GM21529 (cell line): ENCODE data around the gene GPR157.
"Not testable (repeated sequence)": the region's sequence is repeated elsewhere in the genome, so short reads cannot be mapped to it uniquely, and the experiment has no call there.

Experiments
- ATAC-seq: cut with Tn5 transposase; IDR thresholded peaks from one replicate; pipeline ENCODE4 v1.9.1; 2021; ENCODE audit not compliant: unreplicated experiment

The GPR157 gene

DNA sequence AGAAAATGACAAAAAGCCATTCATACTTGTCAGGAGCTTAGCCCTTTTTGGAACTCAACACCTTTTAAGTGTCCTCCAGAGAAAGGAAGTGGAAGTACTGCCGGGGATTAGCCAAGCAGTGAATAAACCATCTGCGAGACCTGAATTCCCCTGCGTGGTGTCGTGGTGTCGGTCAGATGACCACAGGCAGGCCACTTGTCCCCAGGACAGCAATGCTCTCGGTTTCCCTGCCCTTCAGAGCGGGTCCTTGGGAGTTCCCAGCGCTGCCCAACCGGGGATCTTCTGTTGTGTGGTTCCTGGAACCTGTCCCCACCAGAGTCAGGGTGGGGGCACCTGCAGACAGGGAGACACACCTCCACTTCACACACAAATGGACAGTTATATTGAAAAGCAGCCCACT is 9.2 kb downstream of the GPR157 start:
- ATAC-seq = no peak

DNA sequence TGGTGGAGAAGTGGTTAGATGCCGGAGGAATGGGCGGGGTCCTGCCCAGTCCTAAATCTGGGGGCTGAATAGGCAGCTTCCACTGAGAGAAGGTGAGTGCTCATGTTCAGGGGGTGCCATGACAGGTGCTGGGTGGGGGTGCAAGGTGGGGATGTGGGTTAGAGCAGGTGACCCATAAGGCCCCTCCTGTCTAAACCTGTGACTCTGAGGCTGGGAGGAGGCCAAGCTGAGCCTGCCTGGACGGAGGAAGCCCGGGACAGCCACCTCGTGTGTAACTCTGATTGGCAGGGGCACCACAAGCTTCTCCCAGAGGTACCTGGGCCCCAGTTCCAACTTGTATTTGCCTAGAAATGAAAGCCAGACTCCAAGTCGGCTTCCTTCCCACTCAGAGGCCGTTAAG is 10.7 kb downstream of the GPR157 start:
- ATAC-seq = no peak

DNA sequence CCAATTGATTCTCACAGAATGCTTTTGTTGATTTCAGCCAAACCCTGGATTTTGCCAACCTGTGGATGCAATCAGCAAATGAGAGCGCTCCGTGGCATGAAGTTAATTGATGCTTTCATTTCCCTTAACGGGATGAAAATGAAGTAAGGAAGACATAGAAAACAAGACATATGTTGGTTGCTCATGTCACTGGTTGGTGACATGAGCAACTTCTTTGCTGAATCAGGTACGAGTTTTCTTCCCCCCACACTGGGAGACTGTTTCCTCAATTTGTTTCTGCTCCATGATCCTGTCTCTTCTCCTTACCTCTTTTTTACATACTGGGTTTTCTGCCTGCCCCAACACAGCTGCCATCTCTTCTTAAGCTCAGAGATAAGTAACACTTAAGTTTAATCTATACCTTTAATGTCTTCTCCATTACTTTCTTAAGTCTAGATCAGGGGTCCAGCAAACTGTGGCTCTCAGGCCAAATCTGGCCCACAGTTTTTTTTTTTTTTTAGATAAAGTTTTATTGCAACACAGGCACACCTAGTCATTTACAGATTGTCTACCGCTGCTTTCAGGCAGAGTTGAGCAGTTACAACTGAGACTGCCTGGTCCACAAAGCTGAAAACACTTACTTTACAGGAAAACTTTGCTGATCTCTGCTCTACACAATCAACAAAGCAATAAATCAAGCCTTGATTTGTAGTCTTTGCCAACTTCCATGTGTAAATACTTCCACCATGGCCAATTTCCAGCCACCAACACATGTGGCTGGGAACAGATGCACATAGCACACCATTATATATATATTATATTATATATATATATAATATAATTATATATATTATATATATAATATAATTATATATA is 13.3 kb downstream of the GPR157 start:
- ATAC-seq = no peak

DNA sequence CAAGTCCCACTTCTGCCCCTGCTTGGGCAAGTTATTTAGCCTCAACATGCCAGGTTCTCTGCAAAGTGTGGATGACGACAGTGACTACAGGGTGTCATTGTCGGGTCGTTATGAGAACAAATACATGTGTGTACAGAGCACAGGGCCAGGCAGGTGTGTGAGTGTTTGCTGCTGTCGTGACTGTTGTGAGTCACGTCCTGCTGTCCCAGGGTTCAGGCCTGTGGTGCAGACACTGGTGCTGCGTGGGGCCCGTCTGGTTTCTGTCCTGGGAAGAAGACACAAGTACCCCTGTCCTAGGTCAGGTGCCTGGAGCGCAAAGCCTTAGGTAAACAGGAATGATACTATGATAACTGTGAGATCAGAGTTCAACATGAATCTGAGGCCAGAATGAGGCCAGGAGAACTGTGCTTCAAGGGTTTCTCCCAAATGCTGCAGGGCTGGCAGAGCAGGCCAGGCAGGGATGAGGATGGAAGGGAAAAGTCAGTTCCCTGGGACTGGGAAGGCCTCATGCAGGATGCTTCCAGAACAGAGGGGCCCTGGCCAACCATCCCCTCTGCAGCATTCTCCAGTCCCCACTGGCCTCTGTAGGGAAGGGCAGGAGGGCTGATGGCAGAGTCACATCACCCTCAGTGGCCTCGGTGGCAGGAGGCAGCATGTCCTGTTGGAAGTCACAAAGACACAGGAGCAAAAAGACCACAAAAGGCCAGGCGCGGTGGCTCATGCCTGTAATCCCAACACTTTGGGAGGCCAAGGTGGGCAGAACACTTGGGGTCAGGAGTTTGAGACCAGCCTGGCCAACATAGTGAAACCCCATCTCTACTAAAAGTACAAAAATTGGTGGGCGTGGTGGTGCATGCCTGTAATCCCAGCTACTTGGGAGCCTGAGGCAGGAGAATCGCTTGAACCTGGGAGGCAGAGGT is 15.7 kb downstream of the GPR157 start:
- ATAC-seq = no peak

DNA sequence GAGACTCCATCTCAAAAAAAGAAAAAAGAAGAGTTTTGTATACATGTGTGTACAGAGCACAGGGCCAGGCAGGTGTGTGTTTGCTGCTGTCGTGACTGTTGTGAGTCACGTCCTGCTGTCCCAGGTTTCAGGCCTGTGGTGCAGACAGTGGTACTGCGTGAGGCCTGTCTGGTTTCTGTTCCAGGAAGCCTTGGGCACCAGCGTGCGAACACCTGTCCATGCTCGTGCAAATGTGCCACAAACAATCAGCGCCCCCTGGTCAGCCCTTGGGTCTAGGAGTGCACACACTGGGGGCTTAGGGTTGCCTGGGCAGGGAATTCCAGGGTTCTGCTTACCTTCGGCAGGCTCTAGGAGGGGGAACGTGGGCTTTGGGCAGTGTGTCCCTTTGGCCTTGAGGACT is 16.9 kb downstream of the GPR157 start:
- ATAC-seq = no peak

DNA sequence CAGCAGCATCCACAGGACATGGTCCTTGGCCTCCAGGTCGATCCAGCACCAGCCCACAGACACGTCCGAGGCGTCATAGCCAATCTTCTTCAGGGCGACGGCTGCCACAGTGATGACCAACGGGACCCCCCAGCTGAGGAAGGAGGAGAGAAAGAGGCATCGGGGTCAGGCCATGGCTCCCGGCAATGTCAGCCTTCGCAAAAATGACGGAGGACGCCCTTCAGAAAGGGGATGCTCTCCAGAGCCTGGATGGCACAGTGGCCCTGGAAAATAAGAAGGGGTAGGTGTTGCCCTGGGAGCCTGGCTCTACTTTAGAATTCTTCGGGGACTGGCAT is 17.6 kb downstream of the GPR157 start:
- ATAC-seq = no peak

DNA sequence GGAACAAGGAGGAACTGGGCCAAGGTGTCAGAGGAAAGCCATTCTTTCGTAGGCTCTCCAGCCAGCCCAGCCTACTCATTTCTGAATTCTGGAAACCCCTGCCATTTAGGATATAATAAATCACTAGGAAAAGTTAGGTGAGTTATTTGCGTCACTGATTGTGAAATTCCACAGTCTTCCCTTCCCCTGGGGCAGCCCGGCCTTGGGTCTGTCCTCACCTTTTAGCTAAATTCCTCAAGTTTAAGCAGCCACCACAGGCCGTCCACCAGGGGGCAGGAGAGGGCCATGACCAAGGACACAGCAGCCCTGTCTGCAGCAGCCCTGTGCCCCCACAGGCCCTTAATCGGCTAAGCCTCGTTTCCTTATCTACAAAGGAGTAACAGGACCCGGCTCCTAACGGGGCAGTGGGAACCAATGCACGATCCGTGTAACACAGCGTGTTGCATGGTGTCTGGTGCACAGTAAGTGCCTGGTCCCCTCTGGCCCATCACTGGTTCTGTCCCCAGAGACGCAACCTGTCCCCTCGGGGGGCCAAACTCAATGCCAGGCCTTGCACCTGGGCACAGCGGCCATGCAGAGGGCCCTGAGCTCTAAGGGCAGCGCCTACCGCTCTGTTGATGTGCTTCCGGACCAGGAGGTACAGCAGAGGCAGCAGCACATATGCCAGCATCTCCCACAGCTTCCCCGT is 18.1 kb downstream of the GPR157 start:
- no peak for ATAC-seq

- ATAC-seq = no peak
These were observed 20.7 kb downstream of the GPR157 start for GRCh38 chr1:9108056-9108665.

- ATAC-seq = no peak
These were observed 21.8 kb downstream of the GPR157 start for GRCh38 chr1:9107136-9107535.

- ATAC-seq = no peak
These were observed 22.6 kb downstream of the GPR157 start for GRCh38 chr1:9106286-9106685.

GRCh38 chr1:9105336-9105867 is 23.5 kb downstream of the GPR157 start:
- ATAC-seq = no peak

GRCh38 chr1:9101510-9102146 is 27.3 kb downstream of the GPR157 start:
- no peak for ATAC-seq

DNA sequence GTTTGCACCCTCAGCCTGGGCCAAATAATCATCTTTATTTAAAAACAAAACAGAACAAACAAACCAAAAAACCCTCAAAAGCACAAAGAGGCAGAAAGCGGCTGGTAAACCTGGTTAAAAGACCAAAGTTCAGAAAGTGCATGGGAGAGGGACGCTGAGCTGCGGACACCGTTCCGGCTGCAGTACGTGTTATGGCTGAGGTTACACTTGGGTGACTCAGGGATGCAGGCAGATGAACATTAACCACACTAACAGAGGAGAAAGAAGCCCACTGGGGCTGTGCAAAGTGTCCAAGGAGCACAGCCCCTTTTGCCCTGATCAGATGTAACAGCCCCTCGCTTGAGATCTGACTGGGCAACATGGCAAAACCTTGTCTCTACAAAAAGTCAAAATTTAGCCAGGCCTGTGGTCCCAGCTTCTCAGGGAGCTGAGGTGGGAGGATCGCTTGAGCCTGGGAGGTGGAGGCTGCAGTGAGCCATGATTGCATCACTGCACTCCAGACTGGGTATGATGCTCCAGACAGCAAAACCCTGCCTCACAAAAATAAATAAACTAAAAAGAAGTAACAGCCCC is 28.3 kb downstream of the GPR157 start:
- no peak for ATAC-seq

DNA sequence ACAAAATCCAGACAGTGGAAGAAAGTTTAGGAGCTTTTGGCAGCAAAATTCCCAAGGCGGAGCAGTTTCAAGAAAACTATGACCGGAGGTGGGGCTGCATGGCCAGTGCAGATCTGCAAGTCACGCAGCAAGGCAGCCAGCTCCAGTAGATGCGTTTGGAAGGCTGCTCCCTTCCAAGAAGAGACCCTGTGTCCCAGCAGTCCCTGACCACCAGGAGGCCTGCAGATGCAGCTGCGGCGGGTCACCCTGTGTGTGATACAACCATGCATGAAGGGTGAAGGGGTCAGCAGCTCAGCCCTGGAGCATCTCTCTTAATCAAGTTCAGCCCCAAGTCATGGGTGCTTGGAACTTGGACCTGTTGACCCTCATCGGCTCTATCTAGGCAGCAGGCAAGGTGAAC is 29.3 kb downstream of the GPR157 start:
- ATAC-seq = no peak

DNA sequence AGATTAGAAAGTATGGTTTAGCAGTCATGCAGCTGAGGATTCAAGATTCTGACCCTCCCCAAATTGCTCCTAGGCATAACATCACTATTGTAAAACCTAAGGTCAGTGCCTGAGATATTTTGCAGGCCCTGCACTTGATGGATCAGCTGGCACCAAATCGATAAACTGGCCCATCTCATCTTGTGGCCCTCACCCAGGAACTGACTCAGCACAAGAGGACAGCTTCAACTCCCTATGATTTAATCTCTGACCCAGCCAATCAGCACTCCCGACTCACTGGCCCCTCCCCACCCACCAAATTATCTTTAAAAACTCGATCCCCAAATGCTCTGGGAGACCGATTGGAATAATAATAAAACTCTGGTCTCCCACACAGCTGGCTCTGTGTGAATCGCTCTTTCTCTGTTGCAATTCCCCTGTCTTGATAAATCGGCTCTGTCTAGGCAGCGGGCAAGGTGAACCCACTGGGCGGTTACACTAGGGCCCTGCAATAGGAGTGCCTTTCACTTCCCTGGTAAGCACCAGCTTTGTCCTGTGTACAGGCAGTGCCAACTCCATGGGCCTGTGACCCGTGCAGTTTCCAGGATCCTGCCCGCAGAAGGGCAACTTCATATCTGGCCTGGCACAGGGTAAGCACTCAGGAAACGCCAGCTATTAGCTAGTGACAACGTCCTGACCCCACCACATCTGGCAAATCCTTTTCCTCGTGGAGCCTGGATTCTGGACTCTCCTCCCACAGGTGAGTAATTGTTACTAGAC is 30.8 kb downstream of the GPR157 start:
- ATAC-seq = no peak

GRCh38 chr1:9095818-9096217 is 33.1 kb downstream of the GPR157 start:
- ATAC-seq = no peak

DNA sequence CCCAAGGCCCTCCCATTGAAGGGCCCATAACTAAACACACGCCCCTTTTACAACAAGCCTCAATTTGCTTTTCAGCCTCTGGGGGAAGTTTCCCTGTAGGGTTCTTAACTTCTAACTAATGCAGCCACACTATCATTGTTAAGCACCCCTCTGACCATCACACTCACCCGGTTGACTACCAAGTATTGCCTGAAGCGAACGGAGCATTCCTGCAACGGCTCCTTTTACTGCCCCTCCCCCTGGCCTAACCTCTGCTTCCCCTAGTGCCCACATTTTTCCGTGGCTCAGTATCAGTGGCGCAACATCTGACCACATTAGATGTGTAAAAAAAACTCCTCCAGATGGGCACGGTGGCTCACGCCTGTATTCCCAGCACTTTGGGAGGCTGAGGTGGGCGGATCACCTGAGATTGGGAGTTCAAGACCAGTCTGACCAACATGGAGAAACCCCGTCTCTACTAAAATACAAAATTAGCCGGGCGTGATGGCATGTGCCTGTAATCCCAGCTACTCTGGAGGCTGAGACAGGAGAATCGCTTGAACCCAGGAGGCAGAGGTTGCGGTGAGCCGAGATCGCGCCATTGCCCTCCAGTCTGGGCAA is 34.8 kb downstream of the GPR157 start:
- not testable (repeated sequence) for ATAC-seq

DNA sequence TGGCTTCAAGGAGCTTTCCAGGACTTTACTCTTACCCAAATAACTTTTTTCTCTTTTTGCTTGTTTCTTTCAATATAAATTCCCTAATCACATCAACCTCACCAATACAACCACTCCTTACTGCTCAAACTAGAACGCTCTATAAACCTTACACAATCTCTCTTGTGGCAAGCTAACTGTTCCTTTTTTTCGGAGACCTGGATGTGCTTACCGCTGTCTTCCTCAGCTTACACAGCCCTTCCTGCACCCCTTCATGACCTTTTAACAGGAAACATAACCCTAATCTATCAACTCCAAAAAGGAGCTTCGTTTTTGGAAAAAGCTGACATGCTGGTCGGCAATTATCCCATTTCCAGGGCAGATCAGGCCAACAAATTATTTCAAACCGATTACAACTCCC is 35.3 kb downstream of the GPR157 start:
- ATAC-seq = no peak

- ATAC-seq = no peak
These were observed 35.8 kb downstream of the GPR157 start for GRCh38 chr1:9093091-9093490.
